ENCODE results near the gene RBM25.
"Not testable (repeated sequence)": the region's sequence is repeated elsewhere in the genome, so short reads cannot be mapped to it uniquely, and the experiment has no call there.

RBM25 gene

DNA sequence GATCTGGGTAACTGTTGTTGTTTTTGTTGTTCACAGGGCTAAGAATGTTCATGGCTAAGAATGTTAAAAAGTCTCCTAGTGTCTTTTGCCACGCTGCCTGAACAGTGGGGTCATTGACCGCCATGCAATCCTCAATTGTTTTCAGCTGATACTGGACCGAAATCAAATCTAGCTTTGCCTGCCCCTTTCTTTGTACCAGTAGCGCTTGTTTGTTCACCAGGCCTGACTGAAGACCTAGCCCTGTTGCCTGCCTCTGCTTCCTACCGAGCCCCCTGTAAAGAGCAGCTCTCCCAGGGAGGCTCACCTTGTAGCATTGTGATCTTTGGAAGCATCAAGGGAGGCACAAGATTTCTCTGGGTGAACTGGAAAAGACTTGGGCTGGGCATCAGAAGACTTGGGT is 84.7 kb downstream of the RBM25 start:
- H3K9ac ChIP-seq (ENCODE audit: low read length): no peak overlapping the region
- H3K27ac ChIP-seq (ENCODE audit: low read depth, low read length): no peak overlapping the region
- H3K4me1 ChIP-seq (ENCODE audit: insufficient read depth, low read length): peaks cover 14% of the 10 kb centered on the region
- peaks cover 3% of the 10 kb centered on the region for H3K36me3 ChIP-seq (ENCODE audit: insufficient read depth, low read length)
- no peaks in the 10 kb centered on the region for H3K27me3 ChIP-seq (ENCODE audit: control insufficient read depth in 1 of 2, insufficient read depth in 2 of 2, low read length in 2 of 2)
- no peaks in the 10 kb centered on the region for H3K9me3 ChIP-seq (ENCODE audit: low read length)
- no peak overlapping the region for H3K4me3 ChIP-seq (ENCODE audit: low read depth in 1 of 2, low read length in 2 of 2)

DNA sequence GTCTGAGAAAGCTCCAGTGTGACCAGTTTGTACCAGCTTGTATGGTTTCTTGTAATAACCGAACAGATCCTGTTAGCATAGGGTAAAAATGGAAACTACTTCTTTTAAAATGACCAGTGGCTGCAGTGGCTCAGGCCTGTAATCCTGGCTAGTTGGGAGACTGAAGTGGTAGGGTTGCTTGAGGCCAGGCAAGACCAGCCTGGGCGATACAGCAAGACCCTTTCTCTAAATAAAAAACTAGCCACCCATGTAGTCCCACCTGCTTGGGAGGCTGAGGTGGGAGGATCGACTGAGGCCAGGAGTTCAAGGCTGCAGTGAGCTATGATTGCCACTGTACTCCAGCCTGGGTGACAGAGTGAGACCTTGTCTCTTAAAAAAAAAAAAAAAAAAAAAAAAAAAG is 85.3 kb downstream of the RBM25 start:
- Histone ChIP-seq H3K36me3 (ENCODE audit: insufficient read depth, low read length) (peaks cover 8% of the 10 kb centered on the region), H3K9ac (ENCODE audit: low read length) (no peak overlapping the region), H3K27ac (ENCODE audit: low read depth, low read length) (no peak overlapping the region), H3K27me3 (ENCODE audit: control insufficient read depth in 1 of 2, insufficient read depth in 2 of 2, low read length in 2 of 2) (no peaks in the 10 kb centered on the region), H3K9me3 (ENCODE audit: low read length) (no peaks in the 10 kb centered on the region), H3K4me3 (ENCODE audit: low read depth in 1 of 2, low read length in 2 of 2) (no peak overlapping the region), H3K4me1 (ENCODE audit: insufficient read depth, low read length) (peaks cover 14% of the 10 kb centered on the region)

DNA sequence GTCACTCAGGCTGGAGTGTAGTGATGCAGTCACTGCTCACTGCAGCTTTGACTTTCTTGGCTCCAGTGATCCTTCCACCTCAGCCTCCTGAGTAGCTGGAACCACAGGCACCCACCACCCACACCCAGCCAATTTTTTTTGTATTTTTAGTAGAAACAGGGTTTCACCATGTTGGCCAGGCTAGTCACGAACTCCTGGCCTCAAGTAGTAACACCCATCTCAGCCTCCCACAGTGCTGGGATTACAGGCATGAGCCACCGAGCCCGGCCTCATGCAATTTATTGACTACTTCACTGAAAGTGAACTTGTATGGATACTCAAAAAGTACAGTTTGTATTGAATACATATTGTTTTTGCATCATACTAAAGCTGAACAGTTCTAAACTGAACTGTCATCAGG is 87.0 kb downstream of the RBM25 start:
- Histone ChIP-seq H3K4me1 (ENCODE audit: insufficient read depth, low read length) (peaks cover 14% of the 10 kb centered on the region), H3K27ac (ENCODE audit: low read depth, low read length) (no peak overlapping the region), H3K9ac (ENCODE audit: low read length) (no peak overlapping the region)

DNA sequence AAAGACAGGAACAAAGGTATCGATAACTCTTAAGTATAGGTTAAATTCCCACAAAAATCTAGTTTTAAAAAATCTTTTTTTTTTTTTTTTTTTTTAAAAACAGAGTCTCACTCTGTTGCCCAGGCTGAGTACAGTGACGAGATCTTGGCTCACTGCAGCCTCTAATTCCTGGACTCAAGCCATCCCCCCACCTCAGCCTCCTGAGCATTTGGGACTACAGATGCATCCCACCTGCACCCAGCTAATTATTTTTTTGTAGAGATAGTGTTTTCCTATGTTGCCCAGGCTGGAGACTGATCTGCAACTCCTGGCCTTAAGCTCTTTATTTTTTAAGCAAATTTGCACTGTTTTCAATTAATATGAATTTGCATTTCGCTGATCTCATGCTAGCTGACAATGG is 87.8 kb downstream of the RBM25 start:
- H3K36me3 ChIP-seq (ENCODE audit: insufficient read depth, low read length): peaks cover 16% of the 10 kb centered on the region
- H3K9me3 ChIP-seq (ENCODE audit: low read length): no peaks in the 10 kb centered on the region
- no peaks in the 10 kb centered on the region for H3K27me3 ChIP-seq (ENCODE audit: control insufficient read depth in 1 of 2, insufficient read depth in 2 of 2, low read length in 2 of 2)
- H3K4me1 ChIP-seq (ENCODE audit: insufficient read depth, low read length): peaks cover 14% of the 10 kb centered on the region
- no peak overlapping the region for H3K9ac ChIP-seq (ENCODE audit: low read length)
- H3K4me3 ChIP-seq (ENCODE audit: low read depth in 1 of 2, low read length in 2 of 2): no peak overlapping the region
- no peak overlapping the region for H3K27ac ChIP-seq (ENCODE audit: low read depth, low read length)

More for the DNA sequence above, 87.0 kb downstream of the RBM25 start:
- no peaks in the 10 kb centered on the region for H3K9me3 ChIP-seq (ENCODE audit: low read length)
- H3K27me3 ChIP-seq (ENCODE audit: control insufficient read depth in 1 of 2, insufficient read depth in 2 of 2, low read length in 2 of 2): no peaks in the 10 kb centered on the region
- no peak overlapping the region for H3K4me3 ChIP-seq (ENCODE audit: low read depth in 1 of 2, low read length in 2 of 2)
- H3K36me3 ChIP-seq (ENCODE audit: insufficient read depth, low read length): peaks cover 16% of the 10 kb centered on the region

DNA sequence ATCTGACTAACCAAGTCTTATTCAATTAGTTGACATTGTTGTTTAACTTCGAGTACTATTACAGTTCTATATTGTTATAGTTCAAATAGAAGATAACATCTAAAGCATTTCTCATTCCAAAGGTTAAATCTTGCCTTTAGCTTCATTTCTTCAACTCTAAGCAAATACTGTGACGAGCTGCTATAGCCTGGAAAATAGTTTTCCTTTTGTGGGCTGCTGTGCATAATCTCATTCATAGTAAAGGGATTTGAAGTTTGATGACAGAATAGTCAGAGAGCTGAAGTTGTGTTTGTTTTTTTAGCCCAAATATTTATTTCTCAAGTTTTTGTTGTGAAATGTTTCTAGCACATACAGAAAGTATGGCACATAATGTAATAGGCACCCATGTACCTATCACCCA is 91.4 kb downstream of the RBM25 start:
- H3K4me1 ChIP-seq (ENCODE audit: insufficient read depth, low read length): no peaks in the 10 kb centered on the region
- H3K27ac ChIP-seq (ENCODE audit: low read depth, low read length): no peak overlapping the region
- H3K9ac ChIP-seq (ENCODE audit: low read length): no peak overlapping the region
- H3K27me3 ChIP-seq (ENCODE audit: control insufficient read depth in 1 of 2, insufficient read depth in 2 of 2, low read length in 2 of 2): no peaks in the 10 kb centered on the region
- H3K4me3 ChIP-seq (ENCODE audit: low read depth in 1 of 2, low read length in 2 of 2): no peak overlapping the region
- H3K9me3 ChIP-seq (ENCODE audit: low read length): no peaks in the 10 kb centered on the region
- H3K36me3 ChIP-seq (ENCODE audit: insufficient read depth, low read length): peaks cover 16% of the 10 kb centered on the region

DNA sequence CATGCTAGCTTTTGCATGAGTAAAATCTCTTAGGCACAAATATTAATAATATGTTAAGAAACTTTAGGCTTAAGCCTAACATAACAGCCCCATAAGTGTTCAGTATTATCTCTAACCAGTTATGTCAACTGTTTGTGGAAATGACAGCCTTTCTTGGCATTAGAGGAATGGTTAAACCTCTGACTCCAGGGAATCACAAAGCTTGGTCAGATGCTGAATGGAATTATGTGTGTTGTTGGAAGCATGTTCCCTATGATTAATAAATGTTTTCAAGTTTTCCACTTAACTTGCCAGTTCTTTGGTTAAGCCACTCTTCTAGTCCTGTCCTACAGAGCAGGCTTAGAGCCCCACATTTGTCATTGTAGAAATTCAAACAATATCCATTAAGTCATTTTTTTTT is 94.9 kb downstream of the RBM25 start:
- Histone ChIP-seq H3K27me3 (ENCODE audit: control insufficient read depth in 1 of 2, insufficient read depth in 2 of 2, low read length in 2 of 2) (no peaks in the 10 kb centered on the region), H3K9me3 (ENCODE audit: low read length) (no peaks in the 10 kb centered on the region), H3K9ac (ENCODE audit: low read length) (no peak overlapping the region), H3K4me1 (ENCODE audit: insufficient read depth, low read length) (no peaks in the 10 kb centered on the region), H3K27ac (ENCODE audit: low read depth, low read length) (no peak overlapping the region), H3K4me3 (ENCODE audit: low read depth in 1 of 2, low read length in 2 of 2) (no peak overlapping the region), H3K36me3 (ENCODE audit: insufficient read depth, low read length) (peaks cover 10% of the 10 kb centered on the region)

DNA sequence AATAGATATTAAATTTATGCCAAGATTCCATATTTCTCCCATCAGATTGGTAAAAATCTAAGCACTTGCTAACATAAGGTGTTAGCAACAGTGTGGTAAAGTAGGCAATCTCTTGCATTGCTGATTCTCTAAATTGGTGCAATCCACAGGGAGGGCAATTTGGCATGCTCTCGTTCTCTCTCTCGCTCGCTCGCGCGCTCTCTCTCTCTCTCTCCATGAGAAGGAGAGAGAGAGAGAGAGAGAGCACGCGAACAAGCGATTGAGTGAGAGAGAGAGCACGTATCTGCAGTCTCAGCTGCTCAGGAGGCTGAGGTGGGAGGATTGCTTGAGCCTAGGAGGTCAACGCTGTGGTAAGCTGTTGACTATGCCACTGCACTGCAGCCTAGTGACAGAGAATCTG is 103.9 kb downstream of the RBM25 start:
- Histone ChIP-seq H3K4me3 (ENCODE audit: low read depth in 1 of 2, low read length in 2 of 2) (no peak overlapping the region), H3K9ac (ENCODE audit: low read length) (no peak overlapping the region), H3K27ac (ENCODE audit: low read depth, low read length) (no peak overlapping the region), H3K27me3 (ENCODE audit: control insufficient read depth in 1 of 2, insufficient read depth in 2 of 2, low read length in 2 of 2) (no peaks in the 10 kb centered on the region), H3K36me3 (ENCODE audit: insufficient read depth, low read length) (peaks cover 12% of the 10 kb centered on the region), H3K9me3 (ENCODE audit: low read length) (no peaks in the 10 kb centered on the region), H3K4me1 (ENCODE audit: insufficient read depth, low read length) (no peaks in the 10 kb centered on the region)

DNA sequence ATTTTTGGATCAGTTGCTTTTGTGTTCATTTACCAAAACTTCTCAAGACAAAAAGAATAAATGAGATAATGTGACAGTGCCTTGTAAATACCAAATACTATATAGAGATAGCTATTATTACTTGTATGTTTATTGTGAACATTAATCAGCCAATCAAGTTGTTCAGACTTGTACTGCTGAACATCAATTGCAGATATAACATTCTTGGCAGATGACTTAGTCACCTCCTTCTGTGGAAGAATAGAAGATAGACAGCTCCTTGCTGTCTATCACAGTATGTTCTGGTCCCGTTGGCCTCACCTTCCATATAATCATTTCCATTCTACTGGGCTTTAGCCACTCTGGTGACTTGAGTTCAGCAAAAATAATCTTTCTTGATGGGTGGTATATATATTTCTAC is 108.1 kb downstream of the RBM25 start:
- H3K27me3 ChIP-seq (ENCODE audit: control insufficient read depth in 1 of 2, insufficient read depth in 2 of 2, low read length in 2 of 2): no peaks in the 10 kb centered on the region
- H3K9ac ChIP-seq (ENCODE audit: low read length): no peak overlapping the region
- no peak overlapping the region for H3K27ac ChIP-seq (ENCODE audit: low read depth, low read length)
- H3K36me3 ChIP-seq (ENCODE audit: insufficient read depth, low read length): peaks cover 23% of the 10 kb centered on the region
- no peaks in the 10 kb centered on the region for H3K4me1 ChIP-seq (ENCODE audit: insufficient read depth, low read length)
- H3K4me3 ChIP-seq (ENCODE audit: low read depth in 1 of 2, low read length in 2 of 2): no peak overlapping the region
- H3K9me3 ChIP-seq (ENCODE audit: low read length): no peaks in the 10 kb centered on the region

DNA sequence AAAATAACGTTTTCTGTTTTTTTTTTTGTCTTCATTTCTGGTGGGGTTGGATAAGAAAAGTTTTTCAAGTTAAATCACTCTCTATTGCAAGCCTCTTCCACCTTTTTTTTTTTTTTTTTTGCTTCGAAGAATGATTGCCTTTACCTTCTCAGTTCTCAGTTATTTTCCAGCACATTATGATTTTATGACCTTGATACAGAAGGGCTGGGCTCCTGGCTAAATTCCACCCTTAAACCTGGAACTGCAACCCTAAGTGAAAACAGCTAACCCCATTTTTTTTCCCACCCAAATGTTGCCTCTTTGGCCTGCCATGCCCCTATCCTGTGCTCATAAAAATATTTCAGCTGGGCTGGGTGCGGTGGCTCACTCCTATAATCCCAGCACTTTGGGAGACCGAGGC is 109.4 kb downstream of the RBM25 start:
- Histone ChIP-seq H3K9ac (ENCODE audit: low read length) (no peak overlapping the region), H3K9me3 (ENCODE audit: low read length) (no peaks in the 10 kb centered on the region), H3K4me3 (ENCODE audit: low read depth in 1 of 2, low read length in 2 of 2) (no peak overlapping the region), H3K36me3 (ENCODE audit: insufficient read depth, low read length) (peaks cover 35% of the 10 kb centered on the region), H3K27me3 (ENCODE audit: control insufficient read depth in 1 of 2, insufficient read depth in 2 of 2, low read length in 2 of 2) (no peaks in the 10 kb centered on the region), H3K4me1 (ENCODE audit: insufficient read depth, low read length) (no peaks in the 10 kb centered on the region), H3K27ac (ENCODE audit: low read depth, low read length) (no peak overlapping the region)

DNA sequence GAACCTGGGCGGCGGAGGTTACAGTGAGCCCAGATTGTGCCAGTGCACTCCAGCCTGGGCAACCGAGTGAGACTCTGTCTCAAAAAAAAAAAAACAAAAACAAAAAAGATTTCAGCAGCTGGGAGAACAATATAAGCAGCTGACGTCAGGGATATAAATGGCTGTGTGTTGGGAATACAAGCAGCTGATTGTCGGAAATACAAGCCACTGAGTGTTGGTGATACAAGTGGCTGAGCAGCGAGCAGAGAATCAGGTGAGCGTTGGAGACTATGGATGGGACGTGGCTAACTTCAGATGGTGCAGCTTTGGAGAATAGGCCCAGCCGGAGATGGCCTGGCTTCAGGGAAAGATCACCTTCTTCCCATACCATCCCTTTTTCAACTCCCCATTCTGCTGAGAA is 109.9 kb downstream of the RBM25 start:
- no peak overlapping the region for H3K9ac ChIP-seq (ENCODE audit: low read length)
- H3K4me3 ChIP-seq (ENCODE audit: low read depth in 1 of 2, low read length in 2 of 2): no peak overlapping the region

DNA sequence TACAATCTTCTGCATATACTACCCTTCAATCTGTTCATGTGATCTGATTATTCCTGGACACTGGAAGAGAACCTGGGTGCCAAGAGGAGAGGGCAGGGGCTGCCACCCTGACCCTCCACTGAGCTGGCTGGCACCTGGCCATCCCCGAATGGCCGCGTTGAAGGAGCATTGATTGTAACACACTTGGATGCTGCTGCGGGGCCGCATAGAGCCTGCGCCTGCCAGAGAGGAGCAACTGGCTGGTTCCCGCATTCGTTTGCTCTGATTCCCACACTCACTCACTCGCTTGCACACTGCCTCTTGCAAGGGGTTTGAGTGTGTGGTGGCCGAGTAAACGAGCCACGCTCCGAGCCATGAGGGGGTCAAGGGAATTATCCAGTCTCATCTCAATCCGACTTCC is 110.4 kb downstream of the RBM25 start:
- Histone ChIP-seq H3K27ac (ENCODE audit: low read depth, low read length) (no peak overlapping the region), H3K4me1 (ENCODE audit: insufficient read depth, low read length) (no peaks in the 10 kb centered on the region), H3K9ac (ENCODE audit: low read length) (no peak overlapping the region), H3K9me3 (ENCODE audit: low read length) (no peaks in the 10 kb centered on the region), H3K4me3 (ENCODE audit: low read depth in 1 of 2, low read length in 2 of 2) (no peak overlapping the region), H3K36me3 (ENCODE audit: insufficient read depth, low read length) (peaks cover 45% of the 10 kb centered on the region), H3K27me3 (ENCODE audit: control insufficient read depth in 1 of 2, insufficient read depth in 2 of 2, low read length in 2 of 2) (no peaks in the 10 kb centered on the region)

More for the DNA sequence above, 109.9 kb downstream of the RBM25 start:
- H3K9me3 ChIP-seq (ENCODE audit: low read length): no peaks in the 10 kb centered on the region
- H3K36me3 ChIP-seq (ENCODE audit: insufficient read depth, low read length): peaks cover 41% of the 10 kb centered on the region
- no peak overlapping the region for H3K27ac ChIP-seq (ENCODE audit: low read depth, low read length)
- H3K4me1 ChIP-seq (ENCODE audit: insufficient read depth, low read length): no peaks in the 10 kb centered on the region
- no peaks in the 10 kb centered on the region for H3K27me3 ChIP-seq (ENCODE audit: control insufficient read depth in 1 of 2, insufficient read depth in 2 of 2, low read length in 2 of 2)

DNA sequence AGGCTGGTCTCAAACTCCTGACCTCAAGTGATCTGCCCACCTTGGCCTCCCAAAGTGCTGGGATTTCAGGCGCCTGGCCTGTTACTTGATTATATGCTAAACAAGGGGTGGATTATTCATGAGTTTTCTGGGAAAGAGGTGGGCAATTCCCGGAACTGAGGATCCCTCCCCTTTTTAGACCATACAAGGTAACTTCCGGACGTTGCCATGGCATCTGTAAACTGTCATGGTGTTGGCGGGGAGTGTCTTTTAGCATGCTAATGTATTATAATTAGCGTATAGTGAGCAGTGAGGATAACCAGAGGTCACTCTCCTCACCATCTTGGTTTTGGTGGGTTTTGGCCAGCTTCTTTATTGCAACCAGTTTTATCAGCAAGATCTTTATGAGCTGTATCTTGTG is 111.5 kb downstream of the RBM25 start:
- H3K4me1 ChIP-seq (ENCODE audit: insufficient read depth, low read length); H3K9me3 ChIP-seq (ENCODE audit: low read length); H3K27me3 ChIP-seq (ENCODE audit: control insufficient read depth in 1 of 2, insufficient read depth in 2 of 2, low read length in 2 of 2); H3K9ac ChIP-seq (ENCODE audit: low read length); H3K27ac ChIP-seq (ENCODE audit: low read depth, low read length); H3K4me3 ChIP-seq (ENCODE audit: low read depth in 1 of 2, low read length in 2 of 2): not testable (repeated sequence)
- H3K36me3 ChIP-seq (ENCODE audit: insufficient read depth, low read length): peaks cover 54% of the 10 kb centered on the region

Data from muscle layer of colon (tissue), 2 donors.